Esophagus muscularis mucosa (tissue), 4 donors: Measurements from ENCODE around the gene ZBTB16. TPM values are rescaled to one million over a fixed set of nuclear protein-coding genes. Genes with fewer than 3 reads are reported as not detected.
"Not testable (repeated sequence)": the region's sequence is repeated elsewhere in the genome, so short reads cannot be mapped to it uniquely, and the experiment has no call there.

Experiments
- DNase-seq: peaks from one replicate; pipeline ENCODE4 v3.0.0-alpha.2; 2017; ENCODE audit errors: extremely low spot score
- H3K27ac ChIP-seq, 4 donors: fragments of 200-600 bp; sonication (generic); replicated peaks in 1 of 4; 1 replicate in 3 of 4; 2 replicates in 1 of 4; pipeline ENCODE4 v1.5.1; 2016 to 2019; ENCODE audit warnings: mild to moderate bottlenecking in 1 of 4
- H3K27me3 ChIP-seq, 4 donors: fragments of 200-600 bp; sonication (generic); one replicate each; pipeline versions ENCODE4 v1.5.1 to v1.6.0; 2016 to 2019
- H3K36me3 ChIP-seq, 4 donors: fragments of 200-600 bp; sonication (generic); one replicate each; pipeline ENCODE4 v1.5.1; 2016 to 2019
- H3K4me1 ChIP-seq, 4 donors: fragments of 200-600 bp; sonication (generic); one replicate each; pipeline ENCODE4 v1.5.1; 2016 to 2019
- H3K4me3 ChIP-seq, 4 donors: fragments of 200-600 bp; sonication (generic); 1 replicate in 2 of 4; 2 replicates in 2 of 4; pipeline ENCODE4 v1.5.1; 2016 to 2019; ENCODE audit warnings: mild to moderate bottlenecking in 4 of 4, moderate library complexity in 1 of 4
- H3K9me3 ChIP-seq, 4 donors: fragments of 200-600 bp; sonication (generic); 1 replicate in 3 of 4; 2 replicates in 1 of 4; pipeline ENCODE4 v1.5.1; 2016 to 2019
- CTCF ChIP-seq, 3 experiments: fragments of 200-600 bp in 2 of 3; fragments of 450-650 bp in 1 of 3; sonication (generic) in 2 of 3; IDR thresholded peaks; one replicate each; pipeline ENCODE4 v1.5.1; 2017 to 2019; ENCODE audit warnings: antibody characterized with exemption in 3 of 3, mild to moderate bottlenecking in 2 of 3, moderate library complexity in 1 of 3
- EP300 ChIP-seq: sonication (generic); formaldehyde crosslinking; IDR thresholded peaks from one replicate; pipeline ENCODE4 v1.6.1; 2017; ENCODE audit warnings: antibody characterized with exemption
- POLR2A ChIP-seq: fragments of 450-650 bp; IDR thresholded peaks from one replicate; pipeline ENCODE4 v1.6.1; 2017; ENCODE audit warnings: antibody characterized with exemption, moderate library complexity, mild to moderate bottlenecking, low read depth
- POLR2AphosphoS5 ChIP-seq, 2 donors: sonication (generic); formaldehyde crosslinking; IDR thresholded peaks; one replicate each; pipeline ENCODE4 v1.6.1; 2017; ENCODE audit warnings: antibody characterized with exemption in 2 of 2
- WGBS: methylation state at CpG from one replicate; pipeline ENCODE4 v1.1.5; 2018; 5-methylcytosine and 5-hydroxymethylcytosine counted together
- intact Hi-C: fragments of 100-400 bp; cut with DNase I; formaldehyde crosslinking; loops from one replicate; pipeline ENCODE4 v1.15.1; 2023
- total RNA-seq, 4 donors: library from RNA; depleted of rRNA; stranded (reverse); fragments of >200 nt; gene quantifications; one replicate each; pipeline versions ENCODE4 v1.1.0 to v1.2.1, GENCODE V29; 2016

Gene ZBTB16
- total RNA-seq, 4 donors from 2014 or later = 175 to 319 (median 222) TPM

- no peak overlapping the region for H3K4me3 ChIP-seq
- no peak overlapping the region for H3K27ac ChIP-seq
- H3K36me3 ChIP-seq = no peaks in the 10 kb centered on the region
- H3K4me1 ChIP-seq = peaks cover 0 to 7% (median 2%) of the 10 kb centered on the region in 4 donors
- H3K27me3 ChIP-seq = no peaks in the 10 kb centered on the region
- intact Hi-C loops = no loop called here
- no peak for TF ChIP-seq EP300
- TF ChIP-seq POLR2A = no peak
- no peak for TF ChIP-seq CTCF (IDR thresholded peaks at IDR 0.05)
- 93% methylated on average over 4 of the region's 4 CpGs for WGBS
- no peaks in the 10 kb centered on the region for H3K9me3 ChIP-seq
- no peak for DNase-seq
These were observed 12.2 kb upstream of the ZBTB16 start for GRCh38 chr11:114047327-114047726.

GRCh38 chr11:114049050-114049449 is 10.5 kb upstream of the ZBTB16 start:
- DNase-seq = no peak
- H3K27ac ChIP-seq = no peak overlapping the region
- H3K4me3 ChIP-seq = no peak overlapping the region
- intact Hi-C loops = no loop called here
- H3K27me3 ChIP-seq = no peaks in the 10 kb centered on the region
- TF ChIP-seq EP300 = no peak
- TF ChIP-seq POLR2A = no peak
- TF ChIP-seq POLR2AphosphoS5 (IDR thresholded peaks at IDR 0.05) = no peak
- no peak for TF ChIP-seq CTCF (IDR thresholded peaks at IDR 0.05)
- no peaks in the 10 kb centered on the region for H3K36me3 ChIP-seq
- H3K9me3 ChIP-seq = no peaks in the 10 kb centered on the region
- WGBS = 85% methylated on average over 2 of the region's 2 CpGs
- peaks cover 0 to 7% (median 2%) of the 10 kb centered on the region in 4 donors for H3K4me1 ChIP-seq

GRCh38 chr11:114049766-114050165 is 9.7 kb upstream of the ZBTB16 start:
- H3K4me1 ChIP-seq, H3K4me3 ChIP-seq, H3K27ac ChIP-seq, intact Hi-C loops, H3K36me3 ChIP-seq, DNase-seq, H3K27me3 ChIP-seq, H3K9me3 ChIP-seq: not testable (repeated sequence)
- WGBS = 92% methylated on average over 9 of the region's 9 CpGs

DNA sequence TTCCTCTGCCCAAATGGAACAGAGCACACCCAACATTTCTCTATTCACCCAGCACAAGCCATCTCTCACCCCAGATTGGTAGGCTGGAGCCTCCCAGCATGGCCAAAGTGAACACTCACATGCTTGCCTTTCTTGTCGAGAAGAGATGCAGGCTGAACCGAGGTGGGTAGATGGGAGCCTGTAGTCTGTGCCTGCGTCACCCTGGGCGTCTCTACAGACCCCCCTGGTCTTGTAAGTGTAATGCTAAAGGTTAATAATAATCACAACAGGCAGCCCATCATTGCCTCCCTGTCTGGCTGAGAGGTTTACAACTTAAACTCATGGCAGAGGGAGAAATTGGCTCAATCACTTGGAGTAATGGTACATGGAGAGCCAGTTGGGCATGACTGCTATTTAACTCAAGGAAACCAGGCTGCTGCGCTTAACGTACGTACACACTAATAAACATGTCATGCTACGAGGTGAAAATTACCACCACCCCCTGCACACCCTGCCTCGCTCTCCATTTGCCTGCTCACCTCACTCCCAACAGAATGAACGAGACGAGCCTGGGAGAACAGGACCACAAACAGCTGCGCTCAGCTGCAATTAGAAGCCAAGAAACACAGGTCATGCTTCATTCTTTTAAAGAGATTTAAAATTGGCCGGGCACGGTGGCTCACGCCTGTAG is 9.1 kb upstream of the ZBTB16 start:
- no peaks in the 10 kb centered on the region for H3K27me3 ChIP-seq
- H3K9me3 ChIP-seq = no peaks in the 10 kb centered on the region
- no peak for TF ChIP-seq CTCF (IDR thresholded peaks at IDR 0.05)
- TF ChIP-seq EP300 = no peak
- H3K36me3 ChIP-seq = no peaks in the 10 kb centered on the region
- no peak overlapping the region for H3K4me3 ChIP-seq
- no peaks in the 10 kb centered on the region for H3K4me1 ChIP-seq
- DNase-seq = no peak
- intact Hi-C loops = no loop called here
- no peak overlapping the region for H3K27ac ChIP-seq
- WGBS = 86% methylated on average over 15 of the region's 15 CpGs

- H3K4me1 ChIP-seq = no peaks in the 10 kb centered on the region
- DNase-seq = no peak
These were observed 8.0 kb upstream of the ZBTB16 start for GRCh38 chr11:114051558-114051957.

More at GRCh38 chr11:114051558-114051957, 8.0 kb upstream of the ZBTB16 start:
- H3K9me3 ChIP-seq = no peaks in the 10 kb centered on the region
- intact Hi-C loops = no loop called here
- TF ChIP-seq EP300 (no peak), POLR2A (no peak), CTCF (IDR thresholded peaks at IDR 0.05) (no peak), POLR2AphosphoS5 (IDR thresholded peaks at IDR 0.05) (no peak)
- no peaks in the 10 kb centered on the region for H3K36me3 ChIP-seq
- H3K27ac ChIP-seq = no peak overlapping the region
- H3K27me3 ChIP-seq = no peaks in the 10 kb centered on the region
- WGBS = 86% methylated on average over 4 of the region's 4 CpGs
- no peak overlapping the region for H3K4me3 ChIP-seq
